Stimulated activated CD8-positive, alpha-beta memory T cell treated with anti-CD3 and anti-CD28 coated beads, Interleukin-4, amount 100 ng/mL, for 4 hours (primary cell): ENCODE measurements around the gene SEC24D.

ENCODE experiments used
- DNase-seq, 2 donors: peaks; one replicate each; pipeline ENCODE4 v3.0.0-alpha.2; 2020; ENCODE audit warnings: low read depth in 2 of 2, low spot score in 1 of 2

Gene SEC24D

DNA sequence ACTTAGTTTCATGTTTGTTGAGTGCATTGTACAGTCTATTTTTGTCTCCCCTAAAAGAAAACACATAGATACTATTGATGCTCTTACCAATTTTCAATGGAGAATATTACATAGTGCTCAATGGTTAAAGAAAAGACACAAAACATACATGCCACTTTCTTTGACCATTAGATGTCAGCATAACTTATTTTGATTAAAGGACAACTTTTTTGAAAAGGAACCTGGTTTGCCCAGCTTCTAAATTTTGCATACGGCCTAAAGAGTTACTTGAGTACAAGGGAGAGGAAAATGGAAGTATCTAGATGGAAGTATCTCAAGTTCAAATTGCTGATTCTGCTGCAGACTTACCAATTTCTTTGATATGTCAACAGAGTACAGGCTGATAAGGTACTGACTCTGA, 82.2 kb downstream of the SEC24D start:
- DNase-seq = no peak

DNA sequence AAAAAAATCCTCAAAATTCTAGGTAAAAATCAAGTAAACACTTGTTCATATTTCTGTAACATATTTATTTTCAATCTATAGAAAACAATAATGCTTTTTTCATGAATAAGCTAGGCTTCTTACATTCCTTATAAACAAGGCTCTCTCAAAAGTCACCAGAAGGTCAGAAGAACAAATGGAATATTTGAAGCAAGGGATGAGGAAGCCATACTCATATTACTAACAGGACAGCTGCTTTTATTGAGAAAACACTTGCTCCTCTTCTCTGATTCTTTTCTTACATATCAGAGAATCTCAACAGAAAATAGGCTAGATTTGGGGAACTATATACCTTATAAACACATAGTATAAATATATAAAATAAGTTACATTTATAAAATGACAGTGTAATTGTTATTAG, 82.8 kb downstream of the SEC24D start:
- DNase-seq = no peak

DNA sequence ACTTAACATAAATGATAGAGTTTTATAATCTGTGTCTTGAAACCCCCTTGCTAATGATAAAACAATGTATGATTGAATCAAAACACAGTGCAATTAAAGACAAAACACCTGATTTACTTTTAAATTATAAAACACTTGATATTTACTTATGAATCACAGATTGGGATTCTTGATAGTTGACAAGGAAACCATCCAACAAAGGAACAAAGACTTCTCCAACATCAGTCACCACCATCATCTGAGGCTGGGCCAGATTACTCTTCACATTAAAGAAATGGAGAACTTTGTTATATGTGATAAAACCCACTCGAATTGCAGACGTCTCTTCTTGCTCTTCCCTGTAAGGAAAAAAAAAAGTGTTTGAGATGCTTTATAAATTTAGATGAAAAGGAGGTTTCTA, 83.4 kb downstream of the SEC24D start:
- DNase-seq = no peak

DNA sequence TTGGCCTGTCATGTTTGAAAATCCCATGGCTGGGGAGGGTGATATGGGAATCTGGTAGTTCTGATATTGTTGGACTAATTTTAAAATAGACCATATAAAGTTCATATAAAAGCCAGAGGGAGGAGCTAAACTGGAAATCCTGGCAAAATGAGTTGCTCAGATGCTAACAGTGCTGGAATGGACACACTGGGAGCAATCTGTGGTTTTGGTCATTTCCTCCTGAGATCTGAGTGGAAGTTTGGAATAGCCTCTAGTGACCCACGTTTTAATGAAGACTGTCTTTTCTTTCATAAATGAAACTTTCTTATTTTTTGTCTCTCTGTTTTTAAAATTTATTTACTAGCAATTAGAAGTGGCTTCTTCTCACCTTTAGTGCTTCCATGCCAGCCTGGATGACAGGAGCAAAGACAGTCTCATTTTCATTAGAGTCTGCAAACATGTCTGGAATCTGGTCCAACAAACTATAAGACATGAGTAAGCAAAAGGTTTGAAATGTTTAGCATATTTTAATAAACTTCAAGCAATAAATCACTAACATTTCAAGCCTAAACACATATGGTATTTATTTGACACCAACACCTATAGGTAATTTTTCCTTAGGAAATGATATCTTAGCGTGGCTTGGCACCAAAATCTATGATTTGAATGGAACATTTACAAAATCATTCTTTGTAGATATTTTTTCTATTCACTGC, 84.2 kb downstream of the SEC24D start:
- no peak for DNase-seq

DNA sequence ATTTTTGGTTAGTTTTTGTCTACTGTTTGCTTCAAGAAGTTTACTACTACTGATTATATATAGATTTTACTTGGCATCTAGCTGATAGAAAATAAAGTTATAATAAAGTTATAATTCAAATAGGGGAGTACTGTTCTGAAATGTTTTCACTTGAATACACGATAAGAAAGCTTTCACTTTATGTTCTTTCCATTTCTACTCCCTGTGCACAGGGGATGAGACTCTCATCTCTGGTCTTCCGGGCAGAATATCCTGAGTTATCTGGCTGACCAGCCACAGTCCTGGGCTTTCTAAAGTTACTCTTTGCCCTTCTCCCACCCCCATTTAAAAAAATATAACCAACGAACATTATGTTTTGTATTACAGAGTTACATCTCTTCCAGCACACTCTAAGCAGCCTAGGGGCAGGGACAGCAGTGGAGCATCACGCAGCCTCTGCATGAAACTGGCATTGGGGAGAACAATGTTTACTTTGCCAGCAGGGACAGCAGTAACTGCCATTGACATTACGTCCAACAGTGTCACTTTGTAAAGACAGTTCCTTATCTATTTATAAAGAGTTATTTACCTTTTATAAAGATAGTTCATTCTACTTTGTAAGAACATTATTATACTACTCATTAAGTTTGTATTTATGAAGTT, 86.5 kb downstream of the SEC24D start:
- no peak for DNase-seq

DNA sequence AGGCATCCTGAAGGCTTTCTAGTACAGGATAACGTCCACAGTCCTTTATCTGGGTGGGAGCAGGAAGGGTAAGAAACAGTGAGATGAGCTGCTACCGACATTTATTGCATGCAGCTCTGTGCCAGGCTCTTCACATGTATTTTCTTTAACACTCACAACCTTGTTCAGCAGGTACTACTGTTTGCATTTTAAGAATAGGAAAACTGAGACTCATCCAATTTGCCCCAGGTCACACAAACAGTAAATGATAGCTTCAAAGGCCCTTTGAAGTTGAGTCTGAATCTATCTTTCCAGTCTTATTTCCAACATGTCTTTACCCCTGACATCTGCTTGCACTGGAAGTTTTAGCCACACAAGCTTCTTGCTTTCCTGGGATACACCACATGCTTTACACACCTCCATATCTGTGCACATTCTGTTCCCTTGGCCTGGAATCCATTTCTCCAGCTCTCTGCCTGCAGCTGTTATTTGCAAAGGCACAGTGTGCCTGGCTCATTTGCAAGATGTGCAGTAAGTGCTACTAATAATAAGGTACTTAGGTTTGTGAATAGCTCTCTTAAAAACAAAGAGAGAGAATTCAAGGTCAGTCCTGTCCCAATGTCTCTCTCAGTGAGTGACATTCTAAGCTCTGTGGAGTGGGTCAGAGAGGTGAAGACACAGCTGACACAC, 89.5 kb downstream of the SEC24D start:
- no peak for DNase-seq

DNA sequence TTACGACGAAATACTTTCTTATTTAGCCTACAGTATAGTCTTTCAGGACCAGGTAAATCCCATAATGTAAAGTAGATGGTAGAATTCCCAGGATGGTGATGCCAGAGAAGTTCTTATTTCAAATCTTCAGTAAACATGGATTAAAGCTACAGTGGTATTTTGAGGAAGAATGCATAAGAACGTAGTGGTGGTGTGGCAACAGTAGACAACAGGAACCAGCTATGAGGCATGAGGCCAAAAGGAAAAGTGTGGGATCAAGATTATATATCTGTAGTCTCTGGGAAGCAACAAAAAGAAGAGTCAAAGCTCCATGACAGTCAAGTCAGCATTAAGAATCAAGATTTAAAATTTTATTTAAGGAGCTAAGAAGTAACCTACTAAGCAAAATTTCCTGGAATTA, 90.6 kb downstream of the SEC24D start:
- DNase-seq = no peak

DNA sequence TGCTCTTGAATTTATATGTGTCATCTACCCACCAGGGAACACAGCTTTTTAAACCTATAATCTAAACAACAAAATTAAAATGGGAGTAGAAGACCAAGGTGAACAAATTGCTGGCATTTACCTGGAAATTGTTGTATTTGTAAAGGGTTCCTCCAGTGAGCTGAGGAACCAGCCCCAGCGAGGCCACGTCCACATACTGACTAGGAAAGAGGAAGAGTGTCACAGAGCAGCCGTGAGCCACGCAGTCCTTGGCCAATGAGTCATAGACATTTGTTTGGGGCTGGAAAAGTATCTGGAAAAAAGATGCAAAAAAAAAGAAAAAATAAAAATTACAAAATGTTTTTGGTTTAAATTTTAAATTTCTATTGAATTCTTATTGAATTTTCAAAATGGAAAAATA, 92.1 kb downstream of the SEC24D start:
- no peak for DNase-seq

DNA sequence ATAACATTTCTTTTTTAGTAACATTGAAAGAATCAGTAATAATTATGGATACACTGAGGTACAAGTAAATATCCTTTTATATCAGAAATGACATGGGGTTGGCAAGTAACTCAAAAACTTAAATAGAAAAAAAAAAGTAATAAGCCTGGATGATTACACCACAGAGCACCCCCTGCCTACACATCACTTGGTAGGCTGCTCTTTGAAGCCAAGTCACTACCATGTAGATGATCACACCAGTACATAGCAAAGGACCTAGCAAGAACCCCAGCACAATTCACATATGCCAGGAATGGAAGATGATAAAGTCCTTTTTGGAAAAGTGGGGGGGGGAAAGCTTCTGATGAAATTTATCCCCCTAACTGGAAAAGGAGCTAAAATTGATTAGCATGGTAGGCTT, 93.9 kb downstream of the SEC24D start:
- no peak for DNase-seq

DNA sequence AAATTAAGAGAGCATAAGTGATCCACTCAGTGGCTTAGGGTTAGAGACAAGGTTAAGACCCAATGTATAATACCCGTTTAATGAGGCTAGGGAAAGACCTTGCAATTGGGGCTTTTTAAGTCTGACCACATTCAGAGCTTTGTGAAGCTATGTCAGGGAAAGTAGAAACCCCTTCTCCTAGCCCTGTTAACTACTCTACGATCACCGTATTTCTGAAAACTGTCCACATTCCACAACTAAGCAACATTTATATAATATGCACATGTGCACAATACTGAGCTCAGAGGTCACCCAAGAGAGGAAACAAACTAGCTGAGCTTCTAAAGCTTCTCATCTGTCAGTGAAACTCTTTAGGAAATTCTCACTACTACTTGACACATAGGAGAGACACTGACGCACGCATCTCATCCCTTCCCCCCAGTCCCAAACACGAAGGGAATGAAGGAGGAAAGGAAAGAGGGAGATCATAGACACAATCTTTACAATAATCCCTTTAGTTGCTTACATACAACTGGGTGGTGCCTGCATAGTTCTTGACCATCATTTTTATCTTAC, 94.5 kb downstream of the SEC24D start:
- DNase-seq = no peak

DNA sequence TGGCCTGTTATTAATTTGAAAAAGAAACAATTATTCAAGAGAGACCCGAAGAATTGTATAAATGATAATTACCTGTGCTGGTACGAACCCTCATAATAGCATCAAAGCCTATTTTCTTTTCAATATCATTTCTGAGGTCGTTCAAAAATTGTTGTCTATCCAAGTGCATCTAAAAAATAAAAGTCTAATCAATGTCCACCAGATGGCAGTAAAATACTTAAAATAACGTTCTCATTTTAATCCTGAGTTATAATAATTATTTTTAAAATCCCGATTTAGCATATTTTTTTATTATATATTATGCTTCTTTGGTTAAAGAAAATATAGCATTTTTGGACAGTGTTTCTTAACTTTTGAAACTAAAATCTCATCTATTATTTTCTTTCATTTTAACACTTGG, 95.1 kb downstream of the SEC24D start:
- no peak for DNase-seq

DNA sequence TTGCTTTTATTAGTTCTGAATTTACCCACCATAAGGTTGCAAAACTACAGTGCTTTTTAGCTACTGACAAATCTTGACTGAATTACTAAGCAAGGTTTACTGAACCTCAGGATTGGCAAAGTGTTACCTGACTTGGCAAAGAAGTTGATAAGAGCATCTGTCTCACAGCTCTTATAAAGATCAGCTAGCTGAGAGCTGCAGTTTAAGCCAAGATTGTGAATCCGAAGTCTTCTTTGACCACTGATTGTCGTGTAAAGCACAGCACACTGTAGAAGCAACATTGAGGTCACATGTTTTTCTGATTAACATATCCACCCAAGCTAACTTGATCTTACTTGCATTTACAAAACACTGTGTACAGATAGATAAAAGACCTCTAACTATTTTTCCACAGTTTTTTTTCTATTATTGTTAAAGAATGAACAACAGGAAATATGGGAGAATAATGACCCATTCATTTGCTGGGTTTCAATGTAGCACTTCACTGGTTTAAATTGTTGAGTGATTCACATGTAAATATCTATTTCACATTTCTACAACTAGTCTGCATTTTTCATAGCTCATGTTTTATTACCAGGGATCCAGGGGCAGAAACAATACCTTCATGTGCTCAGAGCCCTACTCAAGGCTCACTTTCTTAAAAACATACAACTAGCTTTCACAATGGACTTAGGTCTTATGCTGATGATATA, 96.8 kb downstream of the SEC24D start:
- DNase-seq = no peak

DNA sequence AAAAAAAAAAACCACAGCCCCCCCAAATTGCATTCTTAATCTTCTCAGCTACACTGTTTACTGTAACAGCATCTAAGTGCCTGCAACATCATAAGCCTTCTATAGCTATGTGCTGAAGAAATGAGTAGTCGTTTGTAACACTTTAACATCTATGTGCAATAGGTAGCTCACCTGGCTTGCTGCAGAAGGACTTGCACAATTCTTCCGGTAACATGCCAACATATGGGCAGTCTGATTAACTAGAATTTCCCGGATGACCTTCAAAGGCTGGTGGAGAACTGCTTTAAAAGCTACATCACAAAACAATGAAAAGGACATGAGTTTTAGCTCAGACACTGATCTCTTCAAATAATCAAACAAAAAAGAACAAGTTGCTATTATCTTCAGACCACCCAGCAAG, 97.8 kb downstream of the SEC24D start:
- DNase-seq = no peak

DNA sequence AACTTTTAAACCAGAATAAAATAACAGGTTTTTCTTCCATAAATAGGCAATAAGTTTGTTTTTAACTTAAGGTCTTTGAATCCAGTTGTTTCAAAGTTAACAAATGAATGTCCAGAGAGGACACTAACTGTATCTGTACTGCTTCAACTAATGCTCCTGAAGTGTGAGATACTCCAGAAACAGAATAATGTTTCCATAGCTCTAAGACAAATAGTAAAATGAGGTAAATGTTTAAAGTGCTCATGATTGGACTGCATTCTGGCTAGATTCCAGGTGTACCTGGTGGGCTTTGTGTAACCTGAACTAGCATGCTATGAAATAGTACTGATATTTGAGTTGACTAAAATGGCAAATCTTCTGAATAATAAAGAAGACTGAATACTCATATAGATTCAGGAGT, 99.0 kb downstream of the SEC24D start:
- DNase-seq = no peak

DNA sequence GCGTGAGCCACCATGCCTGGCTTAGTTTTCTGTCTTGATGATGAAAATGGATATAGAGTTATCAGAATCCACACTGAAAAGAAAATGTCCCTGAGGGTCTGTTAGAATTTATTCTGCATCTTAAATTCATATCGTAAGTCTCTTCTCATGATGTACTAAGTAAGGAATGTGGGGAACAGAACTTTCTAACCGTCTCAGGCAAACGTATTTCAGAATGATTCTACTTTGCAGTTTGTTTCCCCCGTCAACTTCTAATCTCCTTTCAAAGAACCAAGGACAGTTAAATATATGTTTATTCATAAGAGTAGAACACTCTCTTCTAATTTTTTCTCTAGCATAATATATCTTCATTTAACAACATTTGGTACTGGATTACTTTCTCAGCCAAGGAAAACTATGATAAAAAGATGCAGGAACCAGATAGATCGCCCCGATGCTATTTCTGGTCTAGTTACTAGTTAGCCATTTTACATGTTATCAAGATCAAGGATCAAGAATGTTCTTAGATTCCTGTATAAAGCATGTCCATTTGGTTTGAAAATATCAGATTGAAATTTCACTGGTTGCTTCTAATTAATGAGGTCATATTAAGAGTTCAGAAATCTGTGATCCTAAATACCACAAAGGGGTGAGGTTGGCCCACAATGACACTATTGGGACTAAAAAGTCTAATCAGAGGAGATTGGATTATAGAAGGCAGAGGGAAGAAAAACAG, 101.3 kb downstream of the SEC24D start:
- DNase-seq = no peak

DNA sequence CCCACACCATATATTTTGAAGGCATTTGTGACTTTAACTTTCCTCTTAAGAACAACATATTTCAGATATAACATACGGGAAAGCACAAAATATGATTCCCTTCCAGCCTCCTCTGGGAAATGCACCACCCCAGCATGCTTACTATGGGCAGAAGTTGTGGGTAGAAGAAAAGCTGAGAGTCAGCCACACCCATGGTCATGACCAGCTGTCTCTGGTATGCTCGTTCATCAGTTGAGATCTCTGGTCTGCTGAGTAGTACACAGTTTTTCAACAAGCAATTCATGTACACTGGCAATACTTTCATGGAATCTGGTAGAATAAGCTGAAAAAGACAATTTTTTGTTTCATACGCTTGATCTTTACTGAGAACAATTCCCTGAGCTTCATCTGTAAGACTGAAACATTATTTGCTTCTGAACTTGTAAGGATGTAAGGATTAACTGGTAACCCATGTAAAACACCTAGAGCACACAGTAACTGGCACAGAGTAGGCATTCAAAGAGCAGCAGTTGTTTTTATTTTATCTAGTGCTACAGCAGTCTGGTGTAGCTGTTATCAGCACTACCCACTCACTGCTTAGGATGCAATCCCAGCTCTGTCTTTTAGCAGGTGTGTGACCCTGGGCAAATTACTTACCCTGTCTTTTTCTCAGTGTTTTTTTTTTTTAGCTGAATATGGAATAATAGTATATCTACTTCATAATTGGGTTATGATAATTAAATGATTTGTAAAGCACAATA, 103.2 kb downstream of the SEC24D start:
- no peak for DNase-seq

DNA sequence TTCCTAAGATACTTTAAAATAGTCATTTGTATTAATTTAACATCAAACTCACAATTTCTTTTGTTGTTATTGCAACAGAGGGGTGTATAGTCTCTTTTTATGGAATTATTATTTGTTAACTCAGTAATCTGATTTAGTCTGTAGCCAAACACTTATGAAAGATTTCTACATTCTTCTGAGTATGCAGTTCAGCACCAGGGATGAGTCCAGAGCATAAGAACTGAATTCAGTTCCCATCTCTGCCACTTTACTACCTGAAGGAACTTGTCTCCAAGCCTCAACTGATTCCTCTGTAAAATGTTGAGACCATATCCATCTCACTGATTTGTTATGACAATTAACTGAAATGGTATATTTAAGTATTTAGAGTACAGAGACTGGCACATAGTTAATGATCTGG, 105.2 kb downstream of the SEC24D start:
- DNase-seq = no peak

DNA sequence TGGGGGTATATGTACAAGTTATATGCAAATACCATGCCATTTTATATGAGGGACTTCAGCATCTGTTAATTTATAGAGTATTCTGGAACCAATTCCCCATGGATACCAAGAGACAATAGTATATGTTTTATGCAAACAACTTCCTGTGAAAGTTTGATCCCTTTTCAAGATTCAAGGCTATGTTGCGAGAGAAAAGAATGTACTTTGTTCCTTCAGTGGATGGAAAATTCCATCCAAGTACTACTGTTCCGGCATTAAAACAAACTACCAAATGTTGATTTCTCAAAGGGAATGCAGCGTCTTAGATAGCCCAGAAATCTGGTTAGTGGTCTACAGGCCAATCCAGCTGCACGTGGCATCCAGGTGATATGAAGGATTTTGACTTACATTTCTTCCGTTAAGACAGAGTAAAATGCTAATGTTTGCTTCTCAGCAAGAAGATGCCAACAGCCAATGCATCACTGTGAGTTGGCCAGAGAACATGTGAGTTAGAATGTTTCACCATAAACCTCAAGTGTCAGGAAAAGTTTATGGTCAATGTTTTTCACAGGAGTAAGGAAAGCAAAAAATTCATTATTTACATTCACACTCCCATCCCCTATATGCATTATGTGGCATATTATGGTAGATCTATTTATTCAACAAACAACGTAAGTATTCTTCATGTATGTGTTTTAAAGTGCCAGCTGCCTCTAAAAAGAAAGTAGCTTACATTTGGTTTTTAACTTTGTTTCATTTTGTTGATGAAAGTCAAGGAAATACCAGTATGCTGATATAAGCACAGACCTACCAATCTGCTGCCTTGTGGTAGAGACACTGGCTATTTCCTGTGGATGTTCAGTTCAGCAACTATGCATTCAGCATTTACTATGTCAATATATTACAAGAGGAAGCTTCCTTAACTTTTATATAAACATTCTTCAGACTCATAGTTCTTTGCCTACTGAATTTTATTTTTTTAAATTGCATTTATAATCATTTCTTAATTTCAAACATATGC, 106.3 kb downstream of the SEC24D start:
- DNase-seq = no peak

DNA sequence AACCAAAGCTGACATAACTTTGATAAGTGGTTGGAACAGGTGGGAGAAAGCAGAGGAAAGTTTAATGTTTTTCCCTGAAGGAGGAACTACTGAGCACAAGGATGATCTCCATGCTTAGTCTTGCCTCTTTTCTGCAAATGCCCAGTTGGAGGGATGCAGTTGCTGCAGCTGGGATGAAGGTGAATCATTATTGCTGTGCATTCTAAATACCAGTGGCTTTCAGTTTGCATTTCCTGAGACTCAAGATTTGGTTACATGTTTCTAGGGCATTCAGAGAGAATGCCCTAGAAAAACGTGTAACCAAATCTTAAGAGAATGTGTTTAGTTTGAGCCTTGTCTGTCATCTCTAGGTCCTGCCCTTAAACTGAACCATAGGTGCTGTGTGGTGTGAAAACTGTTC, 108.6 kb downstream of the SEC24D start:
- no peak for DNase-seq
